ENCODE results near the gene SAMD10. TPM values are rescaled to one million over a fixed set of nuclear protein-coding genes. Genes with fewer than 3 reads are reported as not detected.

SAMD10 gene
- total and polyA plus RNA-seq, 2 experiments from 2014 or later, result 1.6 to 11.0 TPM

GRCh38 chr20:63974402-63975200 is 4.8 kb downstream of the SAMD10 start:
- Histone ChIP-seq H2AFZ (no peak overlapping the region), H3K79me2 (no peaks in the 10 kb centered on the region), H3K9me2 (replicated peaks; ENCODE audit: insufficient read depth) (no peaks in the 10 kb centered on the region), H3K4me2 (no peak overlapping the region), H3K4me1 (ENCODE audit: insufficient read depth) (peaks cover 10% of the 10 kb centered on the region), H3K27ac (no peak overlapping the region), H3K36me3 (replicated peaks; ENCODE audit: insufficient read depth, low read depth) (no peaks in the 10 kb centered on the region), H3K27me3 (no peaks in the 10 kb centered on the region), H4K20me1 (ENCODE audit: insufficient read depth, poor library complexity, severe bottlenecking) (no peaks in the 10 kb centered on the region), H3K4me3 (no peak overlapping the region), H3K9me3 (ENCODE audit: low read depth) (no peaks in the 10 kb centered on the region)
- TF ChIP-seq EZH2 (IDR thresholded peaks at IDR 0.05; ENCODE audit: borderline replicate concordance) (no peak), EZH2phosphoT487 (IDR thresholded peaks at IDR 0.05; ENCODE audit: low read depth, severe bottlenecking, unreplicated experiment) (no peak), CTCF (IDR thresholded peaks at IDR 0.05; ENCODE audit: poor library complexity) (no peak)
- DNase-seq (ENCODE audit: low spot score), result peak; percentile 11
- 83% methylated on average over 19 of the region's 19 CpGs for WGBS (ENCODE audit: low lambda C conversion rate, missing lambda C conversion rate)

- no peak overlapping the region for H3K27ac ChIP-seq
- no peaks in the 10 kb centered on the region for H3K36me3 ChIP-seq (replicated peaks; ENCODE audit: insufficient read depth, low read depth)
- H4K20me1 ChIP-seq (ENCODE audit: insufficient read depth, poor library complexity, severe bottlenecking), result no peaks in the 10 kb centered on the region
- peaks cover 11% of the 10 kb centered on the region for H3K4me1 ChIP-seq (ENCODE audit: insufficient read depth)
- H3K79me2 ChIP-seq, result peaks cover 4% of the 10 kb centered on the region
- H3K9me2 ChIP-seq (replicated peaks; ENCODE audit: insufficient read depth), result no peaks in the 10 kb centered on the region
- H3K27me3 ChIP-seq, result no peaks in the 10 kb centered on the region
- H3K4me3 ChIP-seq, result no peak overlapping the region
- DNase-seq (ENCODE audit: low spot score), result peak; percentile 95
- no peaks in the 10 kb centered on the region for H3K9me3 ChIP-seq (ENCODE audit: low read depth)
- peak overlapping the region; percentile 83 for H3K4me2 ChIP-seq
- WGBS (ENCODE audit: low lambda C conversion rate, missing lambda C conversion rate), result 12% methylated on average over 37 of the region's 37 CpGs
- peak overlapping the region; percentile 51 for H2AFZ ChIP-seq
- TF ChIP-seq CTCF (IDR thresholded peaks at IDR 0.05; ENCODE audit: poor library complexity) (peak; percentile 99), EZH2 (IDR thresholded peaks at IDR 0.05; ENCODE audit: borderline replicate concordance) (no peak)
Observed at GRCh38 chr20:63973636-63974401, 5.6 kb downstream of the SAMD10 start.

- H3K4me3 ChIP-seq, result no peak overlapping the region
- H3K27me3 ChIP-seq, result no peaks in the 10 kb centered on the region
- no peaks in the 10 kb centered on the region for H3K9me2 ChIP-seq (replicated peaks; ENCODE audit: insufficient read depth)
- 85% methylated on average over 3 of the region's 3 CpGs for WGBS (ENCODE audit: low lambda C conversion rate, missing lambda C conversion rate)
- peak overlapping the region; percentile 83 for H3K4me2 ChIP-seq
- TF ChIP-seq EZH2phosphoT487 (IDR thresholded peaks at IDR 0.05; ENCODE audit: low read depth, severe bottlenecking, unreplicated experiment) (no peak), CTCF (IDR thresholded peaks at IDR 0.05; ENCODE audit: poor library complexity) (no peak), EZH2 (IDR thresholded peaks at IDR 0.05; ENCODE audit: borderline replicate concordance) (no peak)
- H3K4me1 ChIP-seq (ENCODE audit: insufficient read depth), result peaks cover 11% of the 10 kb centered on the region
- H3K9me3 ChIP-seq (ENCODE audit: low read depth), result no peaks in the 10 kb centered on the region
- peak overlapping the region; percentile 51 for H2AFZ ChIP-seq
- H3K36me3 ChIP-seq (replicated peaks; ENCODE audit: insufficient read depth, low read depth), result no peaks in the 10 kb centered on the region
- DNase-seq (ENCODE audit: low spot score), result no peak
- H3K79me2 ChIP-seq, result peaks cover 11% of the 10 kb centered on the region
- no peaks in the 10 kb centered on the region for H4K20me1 ChIP-seq (ENCODE audit: insufficient read depth, poor library complexity, severe bottlenecking)
- no peak overlapping the region for H3K27ac ChIP-seq
Observed at GRCh38 chr20:63973160-63973479, 6.3 kb downstream of the SAMD10 start.

Measured in hepatocyte (in vitro differentiated cells).